ENCODE measurements around the gene LILRB5.

GRCh38 chr19:54266133-54266532, 9.1 kb upstream of the LILRB5 start:
- no peak for TF ChIP-seq POLR2A (IDR thresholded peaks at IDR 0.05)
- TF ChIP-seq CTCF (IDR thresholded peaks at IDR 0.05), result peak in 1 of 3 donors; percentile 33
- no peak for TF ChIP-seq EP300 (IDR thresholded peaks at IDR 0.05)
